Ishikawa (cell line): Measurements from ENCODE around the gene XRCC3.

Source experiments
- CEBPB ChIP-seq: IDR thresholded peaks from 2 replicates; pipeline ENCODE4 v1.6.1; 2012
- CREB1 ChIP-seq: IDR thresholded peaks from 2 replicates; pipeline ENCODE4 v1.6.1; 2012; ENCODE audit warnings: low read depth
- EP300 ChIP-seq: IDR thresholded peaks from 2 replicates; pipeline ENCODE4 v1.6.1; 2012; ENCODE audit warnings: borderline replicate concordance
- FOXM1 ChIP-seq: IDR thresholded peaks from 2 replicates; pipeline ENCODE4 v1.6.1; 2012; ENCODE audit warnings: low read depth, borderline replicate concordance
- NFIC ChIP-seq: IDR thresholded peaks from 2 replicates; pipeline ENCODE4 v1.6.1; 2012
- RAD21 ChIP-seq: IDR thresholded peaks from 2 replicates; pipeline ENCODE4 v1.6.1; 2012; ENCODE audit warnings: low read depth
- TAF1 ChIP-seq: IDR thresholded peaks from 2 replicates; pipeline ENCODE4 v1.6.1; 2012; ENCODE audit warnings: low read depth, mild to moderate bottlenecking
- TEAD4 ChIP-seq: IDR thresholded peaks from 2 replicates; pipeline ENCODE4 v1.6.1; 2012
- YY1 ChIP-seq: IDR thresholded peaks from 2 replicates; pipeline ENCODE4 v1.6.1; 2012; ENCODE audit warnings: low read depth
- TF ChIP-seq, protein P1 (sequence below): IDR thresholded peaks from 2 replicates; pipeline ENCODE4 v1.6.1; 2012; ENCODE audit warnings: low read depth, mild to moderate bottlenecking
- TF ChIP-seq, protein P2 (sequence below): IDR thresholded peaks from 2 replicates; pipeline ENCODE4 v1.6.1; 2012

DNA sequence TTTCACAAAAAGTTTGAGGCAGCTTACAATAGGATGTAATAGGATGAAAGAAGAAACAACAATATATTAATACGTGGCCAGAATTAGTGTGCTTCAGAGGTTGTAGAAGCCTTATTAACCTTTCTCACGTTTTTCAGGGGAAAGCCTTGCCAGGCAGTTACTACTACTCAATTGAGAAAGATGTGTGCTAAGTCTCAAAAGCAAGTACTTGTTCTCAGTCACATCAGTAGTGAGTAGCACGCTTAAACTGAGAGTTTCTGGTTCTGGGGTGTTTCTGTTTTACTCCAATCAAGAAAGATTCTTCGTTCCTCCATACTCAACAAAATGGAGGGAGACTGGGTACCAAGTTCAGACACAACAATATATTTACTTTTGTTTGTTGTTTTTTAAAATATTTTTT is 47.6 kb downstream of the XRCC3 start:
- TF ChIP-seq YY1 (no peak), EP300 (no peak), TEAD4 (no peak), CEBPB (no peak), NFIC (no peak), TAF1 (no peak), RAD21 (no peak), CREB1 (no peak), FOXM1 (no peak)
- TF ChIP-seq, protein P1, sequence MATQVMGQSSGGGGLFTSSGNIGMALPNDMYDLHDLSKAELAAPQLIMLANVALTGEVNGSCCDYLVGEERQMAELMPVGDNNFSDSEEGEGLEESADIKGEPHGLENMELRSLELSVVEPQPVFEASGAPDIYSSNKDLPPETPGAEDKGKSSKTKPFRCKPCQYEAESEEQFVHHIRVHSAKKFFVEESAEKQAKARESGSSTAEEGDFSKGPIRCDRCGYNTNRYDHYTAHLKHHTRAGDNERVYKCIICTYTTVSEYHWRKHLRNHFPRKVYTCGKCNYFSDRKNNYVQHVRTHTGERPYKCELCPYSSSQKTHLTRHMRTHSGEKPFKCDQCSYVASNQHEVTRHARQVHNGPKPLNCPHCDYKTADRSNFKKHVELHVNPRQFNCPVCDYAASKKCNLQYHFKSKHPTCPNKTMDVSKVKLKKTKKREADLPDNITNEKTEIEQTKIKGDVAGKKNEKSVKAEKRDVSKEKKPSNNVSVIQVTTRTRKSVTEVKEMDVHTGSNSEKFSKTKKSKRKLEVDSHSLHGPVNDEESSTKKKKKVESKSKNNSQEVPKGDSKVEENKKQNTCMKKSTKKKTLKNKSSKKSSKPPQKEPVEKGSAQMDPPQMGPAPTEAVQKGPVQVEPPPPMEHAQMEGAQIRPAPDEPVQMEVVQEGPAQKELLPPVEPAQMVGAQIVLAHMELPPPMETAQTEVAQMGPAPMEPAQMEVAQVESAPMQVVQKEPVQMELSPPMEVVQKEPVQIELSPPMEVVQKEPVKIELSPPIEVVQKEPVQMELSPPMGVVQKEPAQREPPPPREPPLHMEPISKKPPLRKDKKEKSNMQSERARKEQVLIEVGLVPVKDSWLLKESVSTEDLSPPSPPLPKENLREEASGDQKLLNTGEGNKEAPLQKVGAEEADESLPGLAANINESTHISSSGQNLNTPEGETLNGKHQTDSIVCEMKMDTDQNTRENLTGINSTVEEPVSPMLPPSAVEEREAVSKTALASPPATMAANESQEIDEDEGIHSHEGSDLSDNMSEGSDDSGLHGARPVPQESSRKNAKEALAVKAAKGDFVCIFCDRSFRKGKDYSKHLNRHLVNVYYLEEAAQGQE, result no peak
- TF ChIP-seq, protein P2, sequence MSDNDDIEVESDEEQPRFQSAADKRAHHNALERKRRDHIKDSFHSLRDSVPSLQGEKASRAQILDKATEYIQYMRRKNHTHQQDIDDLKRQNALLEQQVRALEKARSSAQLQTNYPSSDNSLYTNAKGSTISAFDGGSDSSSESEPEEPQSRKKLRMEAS, result no peak
